GM13977 (cell line): ENCODE results near the gene GTF2IRD1.

Experiments used
- DNase-seq: peaks from one replicate; pipeline ENCODE4 v3.0.0; 2012; ENCODE audit warnings: low spot score
- CTCF ChIP-seq: IDR thresholded peaks from 2 replicates; pipeline ENCODE4 v1.5.1; 2012; ENCODE audit warnings: mild to moderate bottlenecking, control low read depth; ENCODE audit not compliant: insufficient read depth; ENCODE audit errors: extremely low read depth, missing control alignments
- in situ Hi-C: fragments of 300-500 bp; cut with MboI; formaldehyde crosslinking; loops from one replicate; pipeline ENCODE4 v1.12.0; 2022; ENCODE audit warnings: low sequenced_read_pairs, low pct_unique_long_range_greater_than_20kb, mixed read lengths, inconsistent platforms; ENCODE audit not compliant: unreplicated experiment

Gene GTF2IRD1

GRCh38 chr7:74590813-74591212, 137.1 kb downstream of the GTF2IRD1 start:
- TF ChIP-seq CTCF, result no peak
- in situ Hi-C loops, result no loop called here
- no peak for DNase-seq

GRCh38 chr7:74598558-74598957, 144.9 kb downstream of the GTF2IRD1 start:
- TF ChIP-seq CTCF, result no peak
- no peak for DNase-seq
- in situ Hi-C loops, result no loop called here

GRCh38 chr7:74599244-74599643, 145.5 kb downstream of the GTF2IRD1 start:
- peak; percentile 59 for DNase-seq
- in situ Hi-C loops, result no loop called here
- no peak for TF ChIP-seq CTCF

GRCh38 chr7:74604326-74605020, 150.8 kb downstream of the GTF2IRD1 start:
- in situ Hi-C loops, result no loop called here
- TF ChIP-seq CTCF, result no peak
- no peak for DNase-seq

- in situ Hi-C loops, result no loop called here
- peak; percentile 1 for TF ChIP-seq CTCF
- peak; percentile 62 for DNase-seq
These were observed 152.6 kb downstream of the GTF2IRD1 start for GRCh38 chr7:74606101-74606908.

GRCh38 chr7:74606909-74607510, 153.3 kb downstream of the GTF2IRD1 start:
- TF ChIP-seq CTCF, result no peak
- no peak for DNase-seq
- in situ Hi-C loops, result no loop called here
